HG03575 (cell line): ENCODE data around the gene SIM2.

Experiments
- ATAC-seq: cut with Tn5 transposase; IDR thresholded peaks from one replicate; pipeline ENCODE4 v1.9.1; 2021; ENCODE audit not compliant: unreplicated experiment, insufficient number of reproducible peaks, low FRiP score; ENCODE audit errors: extremely low read depth

SIM2 gene

DNA sequence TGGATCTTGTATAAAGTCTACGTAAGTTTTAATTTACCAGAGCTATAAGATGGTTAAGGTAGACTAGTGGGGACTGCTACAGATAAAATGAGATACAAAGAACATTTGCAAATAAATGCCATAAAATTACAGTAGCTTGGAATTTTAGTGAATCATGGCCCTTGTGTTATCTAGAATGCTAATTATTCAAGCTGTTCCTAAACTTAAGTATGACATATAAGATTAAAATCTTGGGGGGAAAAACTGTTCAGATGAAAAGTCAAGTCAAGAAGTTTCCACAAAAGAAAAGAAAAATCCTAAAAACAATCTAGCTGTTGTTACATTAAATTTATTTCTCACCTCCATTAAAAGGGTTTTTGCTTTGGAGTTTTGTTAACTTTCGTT lies 51.7 kb downstream of the SIM2 start:
- ATAC-seq = no peak

GRCh38 chr21:36751383-36751782 lies 52.5 kb downstream of the SIM2 start:
- no peak for ATAC-seq

DNA sequence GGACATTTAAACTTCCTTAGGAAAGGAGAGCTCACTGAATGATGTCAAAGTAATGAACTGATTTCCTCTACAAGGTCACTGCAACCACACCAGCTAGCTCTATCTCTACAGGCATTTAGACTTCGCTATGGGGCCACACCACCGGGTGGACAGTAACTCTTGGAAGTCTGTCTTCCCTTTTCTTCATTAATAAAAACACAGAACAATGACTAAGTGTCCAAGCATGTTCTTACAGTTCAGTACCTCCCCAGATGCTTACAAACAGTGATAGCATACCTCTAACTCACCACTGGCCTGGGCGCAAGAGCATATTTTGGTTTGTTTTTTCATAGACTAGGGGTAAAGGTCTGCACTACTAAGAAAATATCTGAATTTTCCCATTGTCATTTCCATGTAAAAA lies 54.6 kb downstream of the SIM2 start:
- ATAC-seq = no peak

DNA sequence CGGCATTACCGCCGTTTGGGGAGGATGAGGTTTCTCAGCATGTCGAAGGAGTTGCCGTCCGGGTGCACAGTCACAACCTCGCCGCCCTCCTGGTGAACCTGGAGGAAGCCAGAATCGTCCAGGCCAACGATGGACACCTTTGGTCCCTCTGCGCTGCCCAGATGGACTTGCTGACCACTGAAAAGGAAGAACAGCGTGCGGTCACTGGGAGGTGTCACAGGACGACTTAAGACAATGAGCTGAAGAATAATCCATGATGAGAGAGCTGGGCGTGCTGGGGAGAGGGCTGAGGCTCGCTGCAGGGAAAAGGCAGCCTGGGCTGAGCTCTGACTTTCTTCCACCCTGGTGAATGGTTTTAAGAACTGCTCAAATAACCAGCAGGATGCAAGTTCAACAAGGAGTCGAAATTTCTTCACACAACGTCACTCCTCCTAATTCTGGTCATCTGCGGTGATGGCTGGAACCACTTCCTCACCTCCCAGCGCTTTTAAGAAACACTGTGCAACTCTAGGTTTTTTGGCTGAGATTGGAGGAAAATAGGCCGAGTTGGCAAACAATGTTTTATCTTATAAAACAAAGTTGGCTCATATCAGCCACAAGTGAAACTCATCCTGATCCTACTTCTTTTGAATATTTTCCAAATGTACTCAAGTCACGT lies 55.5 kb downstream of the SIM2 start:
- ATAC-seq = no peak

- no peak for ATAC-seq
Observed at GRCh38 chr21:36756527-36756926, 57.6 kb downstream of the SIM2 start.

- ATAC-seq = no peak
Observed at GRCh38 chr21:36757196-36757595, 58.3 kb downstream of the SIM2 start.

- no peak for ATAC-seq
Observed at GRCh38 chr21:36759348-36760083, 60.6 kb downstream of the SIM2 start.

- ATAC-seq = no peak
Observed at GRCh38 chr21:36761685-36762084, 62.8 kb downstream of the SIM2 start.

- no peak for ATAC-seq
Observed at GRCh38 chr21:36762642-36763041, 63.7 kb downstream of the SIM2 start.

- no peak for ATAC-seq
Observed at GRCh38 chr21:36763305-36763704, 64.4 kb downstream of the SIM2 start.

DNA sequence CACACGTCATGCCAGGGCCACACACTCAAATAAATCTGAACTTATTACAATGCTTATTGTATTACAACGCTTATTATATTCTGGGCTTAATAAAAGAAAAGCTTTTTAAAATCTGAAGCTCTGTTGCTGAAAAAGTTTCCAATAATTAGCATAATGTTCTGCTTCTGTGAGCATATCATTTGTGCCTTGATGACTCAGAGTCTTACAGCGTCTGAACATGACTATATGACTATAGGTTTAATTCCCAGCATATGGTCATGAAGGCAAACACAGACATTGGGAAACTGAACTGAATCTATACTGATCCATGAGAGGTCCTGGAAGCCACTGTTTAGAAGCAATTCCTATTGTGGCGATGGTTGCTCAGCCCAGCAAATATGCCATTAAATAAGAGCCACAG lies 66.3 kb downstream of the SIM2 start:
- no peak for ATAC-seq

DNA sequence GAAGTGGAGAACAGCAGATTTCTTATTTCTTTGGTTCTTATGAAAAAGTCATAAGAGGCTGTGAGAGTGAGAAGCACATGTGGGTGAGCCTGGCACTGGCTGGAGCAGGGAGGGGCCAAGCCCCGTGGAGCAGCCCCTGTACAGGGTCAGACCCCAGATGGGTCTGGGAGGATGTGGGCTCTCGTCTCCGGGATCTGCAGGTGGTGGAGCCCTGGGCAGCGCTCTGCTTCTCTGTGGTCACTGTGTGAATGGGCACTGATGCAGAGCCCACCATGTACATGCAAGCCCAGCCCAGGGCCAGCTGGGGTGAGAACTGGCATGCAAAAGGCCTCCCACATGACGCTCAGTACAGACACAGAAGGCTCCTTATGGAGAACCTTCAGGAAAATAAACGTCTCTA lies 67.6 kb downstream of the SIM2 start:
- ATAC-seq = no peak

DNA sequence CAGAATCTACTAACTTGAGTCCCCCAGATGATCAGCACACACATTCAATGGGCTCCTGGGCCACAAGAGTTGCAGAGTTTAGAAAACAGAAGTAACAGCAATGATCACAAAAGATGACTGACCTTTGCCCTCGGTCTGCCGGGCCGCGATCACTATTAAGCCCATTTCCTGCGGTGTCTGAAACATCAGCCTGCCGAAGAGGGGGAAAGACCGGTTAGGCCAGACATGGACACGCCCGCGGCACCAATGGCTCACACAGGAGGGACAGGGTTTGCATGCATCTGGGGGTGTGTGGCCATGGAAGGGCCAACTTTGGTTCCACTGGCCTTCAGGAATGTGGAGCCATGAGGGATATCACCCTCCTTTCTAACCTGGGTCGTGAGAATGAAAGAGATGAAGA lies 68.2 kb downstream of the SIM2 start:
- no peak for ATAC-seq

DNA sequence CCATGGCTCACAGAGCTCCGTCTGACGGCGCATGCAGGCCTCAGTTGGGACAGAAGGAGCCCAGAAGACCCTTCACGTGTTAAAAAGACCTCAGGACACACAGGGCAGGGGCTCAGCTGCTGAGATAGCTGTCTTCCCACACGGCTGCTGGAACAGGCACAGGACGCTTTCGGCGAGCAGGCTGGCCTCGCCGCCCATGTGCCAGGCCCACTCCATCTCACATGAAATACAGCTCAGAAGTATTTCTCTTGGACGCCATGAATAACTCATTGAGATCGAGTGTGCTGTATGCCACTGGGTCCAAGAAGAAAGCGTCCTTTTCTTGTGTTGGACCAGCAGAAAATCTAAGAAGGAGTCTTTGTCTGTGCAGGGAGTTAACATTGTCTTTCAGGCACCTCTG lies 69.6 kb downstream of the SIM2 start:
- ATAC-seq = no peak

- no peak for ATAC-seq
Observed at GRCh38 chr21:36769051-36769839, 70.3 kb downstream of the SIM2 start.

DNA sequence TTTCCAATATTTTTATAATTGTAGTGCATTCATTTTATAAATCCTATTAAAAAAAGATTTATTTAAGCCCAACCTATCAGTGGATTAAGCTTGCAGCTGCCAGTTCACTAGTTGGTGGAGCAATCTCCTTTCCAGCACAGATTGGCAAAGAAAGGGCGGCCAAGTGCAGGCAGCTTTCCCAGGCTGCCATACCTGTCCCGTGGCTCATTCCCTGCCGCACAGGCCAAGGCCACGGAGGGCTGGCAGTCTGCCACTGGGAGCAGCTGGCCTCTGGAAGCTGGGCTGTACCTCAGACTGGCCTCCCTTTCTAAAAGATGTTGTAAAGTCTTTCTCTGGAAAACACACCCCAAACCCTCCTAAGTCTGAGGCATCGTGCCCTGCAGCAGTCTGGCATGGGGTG lies 74.2 kb downstream of the SIM2 start:
- no peak for ATAC-seq

- no peak for ATAC-seq
Observed at GRCh38 chr21:36773995-36774394, 75.1 kb downstream of the SIM2 start.

DNA sequence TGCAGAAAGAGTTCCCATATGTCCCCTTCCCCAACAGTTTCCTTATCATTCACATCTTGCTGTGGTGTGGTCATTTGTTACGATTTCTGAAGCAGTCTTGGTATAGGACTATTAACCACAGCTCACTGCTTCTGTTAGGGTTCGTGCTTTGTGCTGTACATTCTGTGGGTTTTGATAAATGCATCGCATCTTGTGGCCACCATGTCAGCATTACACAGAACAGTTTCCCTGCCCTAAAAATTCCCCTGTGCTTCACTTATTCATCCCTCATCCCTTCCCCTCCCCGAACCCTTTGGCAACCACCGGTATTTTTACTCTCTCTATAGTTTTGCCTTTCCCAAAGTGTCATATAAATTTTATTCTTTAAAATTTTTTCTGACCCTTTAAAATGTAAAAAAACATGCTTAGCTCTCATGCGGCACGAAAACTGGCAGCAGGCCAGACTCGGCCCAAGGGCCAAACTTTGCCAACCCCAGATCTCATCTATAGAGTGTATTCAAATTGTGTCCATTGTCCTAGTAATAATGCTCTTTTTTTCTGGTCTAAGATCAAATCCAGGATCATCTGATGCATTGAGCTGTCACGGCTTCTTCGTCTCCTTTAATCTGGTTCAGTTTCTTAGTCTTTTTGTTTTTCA lies 78.2 kb downstream of the SIM2 start:
- no peak for ATAC-seq

GRCh38 chr21:36780861-36781260 lies 81.9 kb downstream of the SIM2 start:
- ATAC-seq = no peak
